Measurements from ENCODE around the gene LTO1.

Gene LTO1

GRCh38 chr11:69708736-69709401 lies 33.7 kb upstream of the LTO1 start:
- Histone ChIP-seq H3K9ac (ENCODE audit: low read depth, low read length, poor library complexity, severe bottlenecking) (no peak overlapping the region), H3K4me2 (ENCODE audit: low read depth, low read length, poor library complexity, severe bottlenecking) (no peak overlapping the region), H3F3A (ENCODE audit: low read depth) (no peaks in the 10 kb centered on the region), H3K79me2 (ENCODE audit: insufficient read depth, low read length) (no peaks in the 10 kb centered on the region), H3K4me1 (ENCODE audit: insufficient read depth, low read length, poor library complexity, severe bottlenecking) (peaks cover 4% of the 10 kb centered on the region), H3K9me3 (ENCODE audit: insufficient read depth, low read depth, low read length) (no peaks in the 10 kb centered on the region), H3K4me3 (ENCODE audit: low read length, poor library complexity, severe bottlenecking) (no peak overlapping the region), H3K27me3 (ENCODE audit: insufficient read depth, low read length, poor library complexity, severe bottlenecking) (no peaks in the 10 kb centered on the region), H2AFZ (ENCODE audit: low read length) (no peak overlapping the region), H3K36me3 (ENCODE audit: insufficient read depth, low read length) (no peaks in the 10 kb centered on the region), H4K20me1 (ENCODE audit: insufficient read depth, low read length, poor library complexity, severe bottlenecking) (no peaks in the 10 kb centered on the region), H3K9me2 (replicated peaks; ENCODE audit: low read depth, low read length) (no peaks in the 10 kb centered on the region)
- no peak for TF ChIP-seq EZH2phosphoT487 (IDR thresholded peaks at IDR 0.05; ENCODE audit: borderline replicate concordance)
- TF ChIP-seq CTCF (conservative IDR thresholded peaks at IDR 0.05; ENCODE audit: low read length) = no peak

GRCh38 chr11:69707176-69707575 lies 32.0 kb upstream of the LTO1 start:
- H3K4me3 ChIP-seq (ENCODE audit: low read length, poor library complexity, severe bottlenecking) = peak overlapping the region; percentile 27
- no peak overlapping the region for H3K9ac ChIP-seq (ENCODE audit: low read depth, low read length, poor library complexity, severe bottlenecking)
- TF ChIP-seq CTCF (conservative IDR thresholded peaks at IDR 0.05; ENCODE audit: low read length) = no peak
- no peaks in the 10 kb centered on the region for H3F3A ChIP-seq (ENCODE audit: low read depth)
- H3K9me2 ChIP-seq (replicated peaks; ENCODE audit: low read depth, low read length) = no peaks in the 10 kb centered on the region
- H3K4me1 ChIP-seq (ENCODE audit: insufficient read depth, low read length, poor library complexity, severe bottlenecking) = peaks cover 4% of the 10 kb centered on the region
- H2AFZ ChIP-seq (ENCODE audit: low read length) = no peak overlapping the region; the same call in 1 of the 2 replicates
- H4K20me1 ChIP-seq (ENCODE audit: insufficient read depth, low read length, poor library complexity, severe bottlenecking) = no peaks in the 10 kb centered on the region
- H3K79me2 ChIP-seq (ENCODE audit: insufficient read depth, low read length) = no peaks in the 10 kb centered on the region
- no peaks in the 10 kb centered on the region for H3K36me3 ChIP-seq (ENCODE audit: insufficient read depth, low read length)
- no peaks in the 10 kb centered on the region for H3K9me3 ChIP-seq (ENCODE audit: insufficient read depth, low read depth, low read length)
- no peaks in the 10 kb centered on the region for H3K27me3 ChIP-seq (ENCODE audit: insufficient read depth, low read length, poor library complexity, severe bottlenecking)
- peak overlapping the region; percentile 31 for H3K4me2 ChIP-seq (ENCODE audit: low read depth, low read length, poor library complexity, severe bottlenecking)

GRCh38 chr11:69705901-69706787 lies 31.0 kb upstream of the LTO1 start:
- TF ChIP-seq CTCF (conservative IDR thresholded peaks at IDR 0.05; ENCODE audit: low read length) = no peak
- TF ChIP-seq EZH2phosphoT487 (IDR thresholded peaks at IDR 0.05; ENCODE audit: borderline replicate concordance) = no peak
- H3K4me3 ChIP-seq (ENCODE audit: low read length, poor library complexity, severe bottlenecking) = peak overlapping the region; percentile 55
- no peaks in the 10 kb centered on the region for H3K27me3 ChIP-seq (ENCODE audit: insufficient read depth, low read length, poor library complexity, severe bottlenecking)

More at GRCh38 chr11:69705901-69706787, 31.0 kb upstream of the LTO1 start:
- H4K20me1 ChIP-seq (ENCODE audit: insufficient read depth, low read length, poor library complexity, severe bottlenecking) = no peaks in the 10 kb centered on the region
- no peak overlapping the region for H3K9ac ChIP-seq (ENCODE audit: low read depth, low read length, poor library complexity, severe bottlenecking)
- H3K9me2 ChIP-seq (replicated peaks; ENCODE audit: low read depth, low read length) = no peaks in the 10 kb centered on the region
- no peak overlapping the region for H2AFZ ChIP-seq (ENCODE audit: low read length)
- H3K79me2 ChIP-seq (ENCODE audit: insufficient read depth, low read length) = no peaks in the 10 kb centered on the region
- H3K36me3 ChIP-seq (ENCODE audit: insufficient read depth, low read length) = no peaks in the 10 kb centered on the region
- H3K4me1 ChIP-seq (ENCODE audit: insufficient read depth, low read length, poor library complexity, severe bottlenecking) = peaks cover 4% of the 10 kb centered on the region
- H3F3A ChIP-seq (ENCODE audit: low read depth) = no peaks in the 10 kb centered on the region
- no peaks in the 10 kb centered on the region for H3K9me3 ChIP-seq (ENCODE audit: insufficient read depth, low read depth, low read length)
- H3K4me2 ChIP-seq (ENCODE audit: low read depth, low read length, poor library complexity, severe bottlenecking) = peak overlapping the region; percentile 79
